CD8-positive, alpha-beta memory T cell (primary cell): ENCODE data around the gene TRIM43. TPM values are rescaled to one million over a fixed set of nuclear protein-coding genes. Genes with fewer than 3 reads are reported as not detected.
"Not testable (repeated sequence)": the region's sequence is repeated elsewhere in the genome, so short reads cannot be mapped to it uniquely, and the experiment has no call there.

ENCODE experiments used
- CTCF ChIA-PET: fragments of 350-600 bp; sonication (Branson Sonifier 250); formaldehyde crosslinking; loops from one replicate; lab custom pipeline; 2021; ENCODE audit warnings: antibody characterized with exemption; lab: Charles Lee
- POLR2A ChIA-PET: fragments of 350-600 bp; sonication (Branson Sonifier 250); formaldehyde crosslinking; loops from one replicate; lab custom pipeline; 2021; ENCODE audit warnings: antibody characterized with exemption; lab: Charles Lee
- DNase-seq, 5 donors: peaks; one replicate each; pipeline versions ENCODE4 v3.0.0 to v3.0.0-alpha.2; 2020 to 2022; ENCODE audit warnings: mixed read lengths in 1 of 5
- H3K27ac ChIP-seq: one replicate; pipeline ENCODE4 v1.7.0; 2013; ENCODE audit warnings: low read depth, mild to moderate bottlenecking, low read length, moderate library complexity
- H3K27me3 ChIP-seq: 2 replicates; pipeline ENCODE4 v1.7.0; 2013; ENCODE audit warnings: low read length, mild to moderate bottlenecking; ENCODE audit not compliant: insufficient read depth, poor library complexity, severe bottlenecking
- H3K36me3 ChIP-seq: 2 replicates; pipeline ENCODE4 v1.7.0; 2013; ENCODE audit warnings: mild to moderate bottlenecking, low read length, moderate library complexity; ENCODE audit not compliant: insufficient read depth
- H3K4me1 ChIP-seq: 2 replicates; pipeline ENCODE4 v1.7.0; 2013; ENCODE audit warnings: mild to moderate bottlenecking, low read length, moderate library complexity; ENCODE audit not compliant: insufficient read depth
- H3K4me3 ChIP-seq: 2 replicates; pipeline ENCODE4 v1.7.0; 2013; ENCODE audit warnings: mild to moderate bottlenecking, low read length
- H3K9me3 ChIP-seq: 2 replicates; pipeline ENCODE4 v1.7.0; 2013; ENCODE audit warnings: mild to moderate bottlenecking, low read length
- H3K27ac Mint-ChIP-seq, 8 donors: one replicate each; pipeline ENCODE4 v1.8.0; 2020 to 2021; ENCODE audit warnings: mixed read lengths in 8 of 8, mild to moderate bottlenecking in 6 of 8, inconsistent platforms in 3 of 8, moderate library complexity in 3 of 8
- H3K27me3 Mint-ChIP-seq, 2 donors: one replicate each; pipeline ENCODE4 v1.8.0; 2020 to 2021; ENCODE audit warnings: mixed read lengths in 2 of 2, mild to moderate bottlenecking in 1 of 2, moderate library complexity in 1 of 2
- H3K36me3 Mint-ChIP-seq, 3 donors: one replicate each; pipeline ENCODE4 v1.8.0; 2020 to 2021; ENCODE audit warnings: mixed read lengths in 3 of 3, inconsistent platforms in 1 of 3, mild to moderate bottlenecking in 1 of 3
- H3K4me1 Mint-ChIP-seq, 3 donors: one replicate each; pipeline ENCODE4 v1.8.0; 2020 to 2021; ENCODE audit warnings: mixed read lengths in 3 of 3, inconsistent platforms in 1 of 3, mild to moderate bottlenecking in 1 of 3
- H3K4me3 Mint-ChIP-seq, 7 donors: one replicate each; pipeline ENCODE4 v1.8.0; 2020 to 2021; ENCODE audit warnings: mixed read lengths in 7 of 7, mild to moderate bottlenecking in 6 of 7, moderate library complexity in 4 of 7, inconsistent platforms in 2 of 7
- H3K9me3 Mint-ChIP-seq, 5 donors: one replicate each; pipeline ENCODE4 v1.8.0; 2020 to 2022; ENCODE audit warnings: mixed read lengths in 5 of 5, mild to moderate bottlenecking in 3 of 5, moderate library complexity in 2 of 5, inconsistent platforms in 1 of 5
- polyA plus RNA-seq: library from polyadenylated mRNA; unstranded; fragments of 300-500 nt; fragmentation: Illumina TruSeq; gene quantifications from one replicate; pipeline ENCODE4 v1.2.3, GENCODE V29; 2021
- total RNA-seq, 2 experiments: library from RNA; stranded (reverse); gene quantifications; one replicate each; pipeline ENCODE4 v1.2.3, GENCODE V29; 2021

Gene TRIM43
- total and polyA plus RNA-seq, 3 experiments from 2014 or later: not detected

DNA sequence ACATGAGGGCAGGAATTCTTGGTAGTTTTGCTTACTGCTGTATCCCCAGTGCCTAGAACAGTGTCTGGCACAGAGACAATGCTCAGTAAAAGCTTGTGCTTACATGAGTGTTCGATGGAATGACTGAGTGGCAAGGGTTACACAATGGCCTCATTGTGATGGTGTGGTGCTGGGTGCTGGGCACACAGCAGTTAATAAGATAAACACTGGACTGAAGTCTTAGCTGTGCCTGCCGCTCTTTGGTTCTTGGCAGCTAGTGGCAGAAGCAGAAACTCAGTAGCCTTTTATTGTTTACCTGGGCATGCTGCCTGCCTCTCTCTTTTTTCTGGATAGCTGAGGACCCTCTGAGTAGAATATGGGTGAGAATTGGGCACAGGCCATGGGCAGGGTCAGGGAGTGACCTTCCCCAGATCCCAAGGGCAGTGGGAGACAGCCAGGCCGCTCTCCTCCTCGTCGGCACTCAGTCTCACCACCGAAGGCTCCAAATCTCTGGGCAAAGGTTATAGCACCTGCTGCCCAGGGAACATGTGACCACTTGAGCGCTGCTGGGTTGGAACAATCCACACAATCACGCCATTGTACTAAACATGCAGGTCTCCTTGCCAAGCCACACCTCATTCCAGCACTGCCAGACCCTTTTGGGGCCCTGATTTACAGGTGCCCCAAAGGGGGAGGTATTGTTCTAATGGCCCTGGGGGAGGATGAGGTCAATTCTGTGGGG, 54.6 kb downstream of the TRIM43 start:
- POLR2A ChIA-PET, H3K4me3 ChIP-seq, H3K36me3 Mint-ChIP-seq, H3K9me3 ChIP-seq, H3K27ac Mint-ChIP-seq, H3K27me3 ChIP-seq, DNase-seq, H3K9me3 Mint-ChIP-seq, H3K27me3 Mint-ChIP-seq, H3K36me3 ChIP-seq, H3K4me1 ChIP-seq, CTCF ChIA-PET, H3K4me1 Mint-ChIP-seq, H3K4me3 Mint-ChIP-seq, H3K27ac ChIP-seq: not testable (repeated sequence)

DNA sequence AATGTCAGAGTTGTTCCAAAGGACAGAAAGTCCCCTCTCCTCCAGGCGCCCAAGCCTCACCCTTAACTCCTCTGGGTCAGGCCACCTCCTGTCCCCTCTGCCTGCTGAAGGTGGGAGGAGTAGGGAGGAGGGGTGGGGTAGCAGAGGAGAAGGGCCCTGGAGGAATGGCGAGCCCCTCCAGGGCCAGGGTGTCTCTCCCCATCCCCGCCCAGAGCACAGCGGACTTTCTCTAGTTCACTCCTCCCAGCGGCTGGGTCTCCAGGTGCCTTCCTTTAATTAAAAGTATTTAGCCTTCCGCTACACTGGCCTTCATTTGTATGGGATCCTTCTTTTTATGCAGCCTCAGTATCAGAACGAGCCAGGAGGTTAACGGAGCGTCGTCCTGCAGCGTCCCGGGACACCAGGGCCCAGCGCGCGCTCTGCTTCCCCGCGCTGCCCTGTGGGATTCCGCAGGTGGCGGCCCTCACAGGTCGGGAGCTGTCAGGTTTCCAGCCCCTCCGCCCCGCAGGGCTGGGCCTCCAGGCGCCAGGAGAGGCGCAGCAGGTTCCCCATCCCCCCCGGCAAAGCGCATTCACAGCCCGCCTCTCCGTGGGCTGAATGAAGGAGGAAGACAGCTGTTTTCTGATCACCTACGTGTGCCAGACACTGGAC, 57.2 kb downstream of the TRIM43 start:
- H3K9me3 ChIP-seq, H3K27ac Mint-ChIP-seq, H3K36me3 ChIP-seq, H3K27me3 ChIP-seq, POLR2A ChIA-PET, H3K27me3 Mint-ChIP-seq, H3K27ac ChIP-seq, H3K4me3 ChIP-seq, H3K4me1 Mint-ChIP-seq, H3K4me1 ChIP-seq, DNase-seq, H3K4me3 Mint-ChIP-seq, H3K9me3 Mint-ChIP-seq, CTCF ChIA-PET, H3K36me3 Mint-ChIP-seq: not testable (repeated sequence)

Other genes with a start within 250 kb of the TRIM43 start
- gene FAHD2A, start 189.3 kb upstream of the TRIM43 start, total RNA-seq: 10 to 100 TPM; 28.8 to 32.3 TPM
- gene FAHD2A, start 189.3 kb upstream of the TRIM43 start, polyA plus RNA-seq: 20.0 TPM
- gene TRIM43B, start 107.2 kb upstream of the TRIM43 start, total RNA-seq: not detected
- not detected for gene TRIM43B, start 107.2 kb upstream of the TRIM43 start, polyA plus RNA-seq